Peyer's patch (tissue), 4 donors: Measurements from ENCODE around the gene YTHDF1.

Source experiments
- CTCF ChIP-seq, 6 experiments: fragments of 450-650 bp in 4 of 6; fragments of 200-600 bp in 2 of 6; sonication (generic) in 1 of 6; IDR thresholded peaks; one replicate each; pipeline ENCODE4 v1.5.1; 2017 to 2019; ENCODE audit warnings: antibody characterized with exemption in 6 of 6, mild to moderate bottlenecking in 3 of 6, moderate library complexity in 1 of 6
- POLR2A ChIP-seq, 2 donors: fragments of 450-650 bp; IDR thresholded peaks; one replicate each; pipeline ENCODE4 v1.5.1; 2017; ENCODE audit warnings: antibody characterized with exemption in 2 of 2, mild to moderate bottlenecking in 2 of 2, moderate library complexity in 2 of 2

DNA sequence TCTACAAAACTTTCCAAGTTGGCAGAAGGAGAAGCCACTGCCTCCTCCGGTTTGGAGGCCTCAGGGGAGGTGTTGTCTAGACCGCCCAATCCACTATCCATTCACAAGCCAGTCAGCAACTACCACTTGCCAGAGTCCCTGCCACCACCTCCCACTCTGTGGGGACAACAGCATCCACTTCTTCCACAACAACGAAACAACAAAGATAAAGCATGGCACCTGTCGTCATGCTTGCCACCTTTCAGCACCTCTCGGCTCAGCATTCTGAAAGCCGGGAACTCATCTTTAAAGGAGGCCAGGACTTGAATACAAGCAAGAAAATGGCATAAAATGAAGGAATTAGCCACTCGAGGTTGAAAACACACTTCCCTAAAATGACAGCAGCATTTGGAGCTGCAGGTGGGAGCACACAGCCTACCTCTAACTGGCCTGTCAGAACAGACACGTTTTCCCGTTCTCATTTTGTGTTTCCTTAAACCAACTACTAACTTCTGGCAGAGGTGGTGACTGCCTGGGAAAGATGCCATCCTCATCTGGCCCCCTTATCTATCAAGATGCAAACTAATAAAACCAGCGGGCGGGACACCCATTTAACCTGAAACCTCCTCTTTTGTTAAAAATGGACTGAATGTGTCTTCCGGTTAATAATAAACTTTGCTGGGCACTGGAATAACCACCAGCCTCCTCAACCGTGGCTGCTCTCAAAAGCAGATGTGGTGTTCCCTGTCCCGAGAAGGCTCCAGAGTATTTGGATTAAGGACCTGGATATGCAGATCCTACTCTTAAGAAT lies 21.7 kb downstream of the YTHDF1 start:
- no peak for TF ChIP-seq CTCF (IDR thresholded peaks at IDR 0.05)
- no peak for TF ChIP-seq POLR2A (IDR thresholded peaks at IDR 0.05)
